Suprapubic skin (tissue), 4 donors: ENCODE data around the gene ADCY5. TPM values are rescaled to one million over a fixed set of nuclear protein-coding genes. Genes with fewer than 3 reads are reported as not detected.

ENCODE experiments used
- DNase-seq, 2 donors: peaks; one replicate each; pipeline ENCODE4 v3.0.0-alpha.2; 2019; ENCODE audit warnings: low spot score in 2 of 2
- H3K27ac ChIP-seq: fragments of 200-600 bp; sonication (generic); one replicate; pipeline ENCODE4 v1.5.1; 2019
- H3K27me3 ChIP-seq: fragments of 200-600 bp; sonication (generic); one replicate; pipeline ENCODE4 v1.5.1; 2019
- H3K36me3 ChIP-seq: fragments of 200-600 bp; sonication (generic); one replicate; pipeline ENCODE4 v1.5.1; 2019
- H3K4me1 ChIP-seq: fragments of 200-600 bp; sonication (generic); one replicate; pipeline ENCODE4 v1.5.1; 2019
- H3K4me3 ChIP-seq: fragments of 200-600 bp; sonication (generic); one replicate; pipeline ENCODE4 v1.5.1; 2019; ENCODE audit warnings: mild to moderate bottlenecking
- H3K9me3 ChIP-seq: fragments of 200-600 bp; sonication (generic); one replicate; pipeline ENCODE4 v1.5.1; 2019
- EP300 ChIP-seq: sonication (generic); formaldehyde crosslinking; IDR thresholded peaks from one replicate; pipeline ENCODE4 v1.6.1; 2017; ENCODE audit warnings: antibody characterized with exemption
- POLR2A ChIP-seq, 2 donors: fragments of 450-650 bp; IDR thresholded peaks; one replicate each; pipeline ENCODE4 v1.6.1; 2017; ENCODE audit warnings: antibody characterized with exemption in 2 of 2, mild to moderate bottlenecking in 2 of 2, moderate library complexity in 2 of 2
- POLR2AphosphoS5 ChIP-seq, 3 donors: sonication (generic); formaldehyde crosslinking; IDR thresholded peaks; one replicate each; pipeline ENCODE4 v1.6.1; 2017; ENCODE audit warnings: antibody characterized with exemption in 3 of 3
- WGBS: methylation state at CpG from one replicate; pipeline ENCODE4 v1.1.5; 2018; 5-methylcytosine and 5-hydroxymethylcytosine counted together
- total RNA-seq, 4 donors: library from RNA; depleted of rRNA; stranded (reverse); fragments of >200 nt; gene quantifications; one replicate each; pipeline ENCODE4 v1.1.0, GENCODE V29; 2016
- TF ChIP-seq, protein P1 (sequence below), 2 donors: fragments of 200-600 bp in 1 of 2; fragments of 450-650 bp in 1 of 2; sonication (generic) in 1 of 2; IDR thresholded peaks; one replicate each; pipeline ENCODE4 v1.5.1; 2016 to 2019; ENCODE audit warnings: antibody characterized with exemption in 2 of 2, mild to moderate bottlenecking in 1 of 2, moderate library complexity in 1 of 2

ADCY5 gene
- total RNA-seq, 4 donors from 2014 or later: 1.4 to 4.9 (median 4.0) TPM

DNA sequence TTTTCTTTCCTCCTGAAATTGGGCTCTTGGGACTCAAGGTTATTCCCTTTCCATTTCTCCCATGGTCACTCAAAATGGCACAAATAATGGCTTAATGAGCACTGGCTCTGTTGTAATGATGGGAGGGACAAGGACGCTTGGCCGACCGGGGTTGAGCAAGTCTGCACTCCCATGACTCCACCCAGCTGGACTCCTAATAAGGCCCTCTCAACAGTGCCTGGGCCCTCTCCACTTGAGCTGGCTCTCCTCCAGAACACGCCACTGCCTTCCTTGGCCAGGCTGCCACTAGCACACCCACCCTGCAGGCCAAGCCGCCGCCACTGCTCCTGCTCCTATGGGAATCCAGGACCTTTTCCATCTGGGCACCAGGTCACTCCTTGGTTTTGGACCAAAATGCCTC lies 42.3 kb downstream of the ADCY5 start:
- Histone ChIP-seq H3K9me3 (no peaks in the 10 kb centered on the region), H3K4me3 (no peak overlapping the region), H3K27ac (no peak overlapping the region), H3K4me1 (no peaks in the 10 kb centered on the region), H3K36me3 (no peaks in the 10 kb centered on the region), H3K27me3 (peaks cover 4% of the 10 kb centered on the region)
- DNase-seq: no peak
- TF ChIP-seq, protein P1, sequence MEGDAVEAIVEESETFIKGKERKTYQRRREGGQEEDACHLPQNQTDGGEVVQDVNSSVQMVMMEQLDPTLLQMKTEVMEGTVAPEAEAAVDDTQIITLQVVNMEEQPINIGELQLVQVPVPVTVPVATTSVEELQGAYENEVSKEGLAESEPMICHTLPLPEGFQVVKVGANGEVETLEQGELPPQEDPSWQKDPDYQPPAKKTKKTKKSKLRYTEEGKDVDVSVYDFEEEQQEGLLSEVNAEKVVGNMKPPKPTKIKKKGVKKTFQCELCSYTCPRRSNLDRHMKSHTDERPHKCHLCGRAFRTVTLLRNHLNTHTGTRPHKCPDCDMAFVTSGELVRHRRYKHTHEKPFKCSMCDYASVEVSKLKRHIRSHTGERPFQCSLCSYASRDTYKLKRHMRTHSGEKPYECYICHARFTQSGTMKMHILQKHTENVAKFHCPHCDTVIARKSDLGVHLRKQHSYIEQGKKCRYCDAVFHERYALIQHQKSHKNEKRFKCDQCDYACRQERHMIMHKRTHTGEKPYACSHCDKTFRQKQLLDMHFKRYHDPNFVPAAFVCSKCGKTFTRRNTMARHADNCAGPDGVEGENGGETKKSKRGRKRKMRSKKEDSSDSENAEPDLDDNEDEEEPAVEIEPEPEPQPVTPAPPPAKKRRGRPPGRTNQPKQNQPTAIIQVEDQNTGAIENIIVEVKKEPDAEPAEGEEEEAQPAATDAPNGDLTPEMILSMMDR (IDR thresholded peaks at IDR 0.05): no peak
- TF ChIP-seq EP300: no peak
- TF ChIP-seq POLR2A (IDR thresholded peaks at IDR 0.05): no peak
- TF ChIP-seq POLR2AphosphoS5 (IDR thresholded peaks at IDR 0.05): no peak
- 83% methylated on average over 4 of the region's 6 CpGs for WGBS

DNA sequence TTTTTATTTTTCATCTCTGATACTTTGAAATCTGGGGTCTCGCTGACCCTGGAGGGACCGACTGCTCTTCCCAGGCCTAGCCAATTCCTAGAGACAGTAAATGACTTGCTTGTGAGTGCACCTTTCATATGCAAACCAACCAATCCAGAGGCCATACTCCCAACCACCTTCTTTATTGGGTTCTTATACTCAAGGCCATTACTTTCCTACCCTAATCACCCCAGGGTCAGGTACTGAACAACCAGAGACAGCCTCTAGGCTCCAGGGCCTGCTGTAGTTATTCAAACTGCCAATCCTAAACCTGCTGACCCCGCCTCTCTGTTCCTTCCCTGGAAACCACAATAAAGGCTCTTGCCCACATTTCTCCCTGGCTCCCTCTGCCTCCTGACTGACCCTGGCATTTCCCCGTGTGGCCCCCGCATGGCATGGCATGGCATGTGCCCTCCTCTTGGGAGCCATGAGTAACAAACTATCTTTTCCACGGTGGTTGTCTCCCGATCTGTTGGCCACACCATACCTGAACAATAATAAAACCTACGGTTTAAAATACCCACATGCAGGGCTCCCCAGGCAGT lies 42.9 kb downstream of the ADCY5 start:
- TF ChIP-seq POLR2A (IDR thresholded peaks at IDR 0.05) (no peak), EP300 (no peak), POLR2AphosphoS5 (IDR thresholded peaks at IDR 0.05) (no peak)
- TF ChIP-seq, protein P1 (IDR thresholded peaks at IDR 0.05): no peak
- H3K4me3 ChIP-seq: no peak overlapping the region
- peaks cover 4% of the 10 kb centered on the region for H3K27me3 ChIP-seq
- no peaks in the 10 kb centered on the region for H3K4me1 ChIP-seq
- no peaks in the 10 kb centered on the region for H3K9me3 ChIP-seq
- 91% methylated on average over 7 of the region's 8 CpGs for WGBS
- no peak for DNase-seq
- H3K36me3 ChIP-seq: no peaks in the 10 kb centered on the region
- no peak overlapping the region for H3K27ac ChIP-seq

DNA sequence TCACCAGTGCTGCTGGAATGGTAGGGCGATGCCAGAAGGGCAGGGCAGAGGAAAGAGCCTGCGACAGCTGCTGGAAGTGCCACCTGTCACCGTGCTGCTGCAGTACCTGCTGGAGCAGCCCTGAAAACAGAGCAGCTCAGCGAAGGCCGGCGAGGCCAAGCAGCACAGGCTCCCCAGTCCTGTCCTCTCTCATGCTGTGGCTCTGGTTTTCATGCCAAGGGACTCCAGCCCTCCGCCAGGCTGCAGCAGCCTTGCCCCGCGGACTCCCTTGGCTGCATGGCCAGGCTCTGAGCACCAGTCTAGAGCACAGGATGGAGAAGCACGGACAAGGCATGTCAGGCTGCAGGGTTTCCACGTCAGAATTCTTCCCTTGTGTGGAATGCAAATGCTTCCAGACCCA lies 43.9 kb downstream of the ADCY5 start:
- H3K4me3 ChIP-seq: no peak overlapping the region
- DNase-seq: no peak
- H3K27ac ChIP-seq: no peak overlapping the region
- no peaks in the 10 kb centered on the region for H3K4me1 ChIP-seq
- TF ChIP-seq POLR2A (IDR thresholded peaks at IDR 0.05): no peak
- TF ChIP-seq, protein P1 (IDR thresholded peaks at IDR 0.05): no peak
- no peak for TF ChIP-seq EP300
- TF ChIP-seq POLR2AphosphoS5 (IDR thresholded peaks at IDR 0.05): no peak
- peaks cover 4% of the 10 kb centered on the region for H3K27me3 ChIP-seq
- H3K9me3 ChIP-seq: no peaks in the 10 kb centered on the region
- WGBS: 53% methylated on average over 2 of the region's 11 CpGs
- no peaks in the 10 kb centered on the region for H3K36me3 ChIP-seq

DNA sequence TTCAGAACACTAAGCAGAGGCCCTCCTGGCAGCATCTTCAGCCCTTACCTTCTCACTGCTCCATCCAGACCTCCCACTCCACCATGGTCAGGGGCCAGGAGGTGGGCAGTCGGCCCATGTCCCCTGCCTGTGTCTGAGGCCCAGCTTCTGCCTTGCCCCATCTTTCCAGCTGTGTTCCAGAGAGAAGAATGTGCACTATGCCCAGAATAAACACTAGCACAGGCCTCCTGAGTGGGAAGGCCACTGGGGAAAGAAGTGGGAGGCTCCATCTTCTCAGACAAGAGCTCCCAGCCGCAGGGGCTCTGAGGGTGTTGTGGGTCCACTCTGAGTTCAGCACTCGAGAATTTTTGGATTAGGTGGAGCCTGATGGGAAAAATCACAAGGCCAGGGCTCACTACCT lies 44.5 kb downstream of the ADCY5 start:
- no peak overlapping the region for H3K27ac ChIP-seq
- 96% methylated on average over 3 of the region's 3 CpGs for WGBS
- H3K4me1 ChIP-seq: no peaks in the 10 kb centered on the region

DNA sequence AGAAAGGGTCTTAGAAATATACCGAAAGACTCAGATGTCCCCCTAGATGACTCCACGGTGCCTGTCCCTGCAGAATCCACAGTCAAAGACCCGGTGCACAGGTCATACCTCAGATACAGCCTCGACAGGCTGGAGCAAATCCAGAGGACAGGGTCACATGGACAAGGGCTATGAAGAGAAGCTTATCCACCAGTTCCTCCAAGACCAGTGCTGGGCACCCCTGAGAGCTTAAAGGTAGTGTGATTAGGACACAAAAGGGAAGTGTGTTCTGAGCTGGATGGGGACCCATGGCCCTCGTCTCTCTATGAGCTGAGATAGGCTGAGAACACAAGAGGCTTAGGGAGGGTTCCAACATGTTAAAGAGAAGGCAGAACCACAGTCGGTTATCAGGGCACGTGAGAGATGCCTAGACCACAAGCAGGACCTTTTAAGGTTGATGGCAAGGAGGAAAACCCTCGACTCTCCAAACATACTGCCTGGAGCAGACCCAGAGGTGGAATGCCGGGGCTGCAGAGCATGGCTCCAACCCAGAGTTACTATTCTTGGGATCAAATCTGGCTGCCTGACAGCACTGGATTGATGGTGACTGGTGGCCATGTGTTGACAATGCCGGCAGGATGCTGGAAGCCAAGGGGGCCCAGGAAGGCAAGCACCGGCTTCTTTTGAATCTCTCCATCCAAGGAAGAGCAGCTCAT lies 46.9 kb downstream of the ADCY5 start:
- Histone ChIP-seq H3K9me3 (no peaks in the 10 kb centered on the region), H3K4me3 (no peak overlapping the region), H3K27ac (no peak overlapping the region), H3K4me1 (no peaks in the 10 kb centered on the region), H3K27me3 (peaks cover 8% of the 10 kb centered on the region), H3K36me3 (no peaks in the 10 kb centered on the region)
- WGBS: 76% methylated on average over 11 of the region's 11 CpGs
- TF ChIP-seq, protein P1 (IDR thresholded peaks at IDR 0.05): no peak
- TF ChIP-seq POLR2AphosphoS5 (IDR thresholded peaks at IDR 0.05) (no peak), POLR2A (IDR thresholded peaks at IDR 0.05) (no peak), EP300 (no peak)
- no peak for DNase-seq

More for the DNA sequence above, 44.5 kb downstream of the ADCY5 start:
- H3K27me3 ChIP-seq: peaks cover 4% of the 10 kb centered on the region
- H3K4me3 ChIP-seq: no peak overlapping the region
- no peaks in the 10 kb centered on the region for H3K9me3 ChIP-seq
- no peak for DNase-seq
- H3K36me3 ChIP-seq: no peaks in the 10 kb centered on the region
- TF ChIP-seq EP300: no peak
- no peak for TF ChIP-seq POLR2A (IDR thresholded peaks at IDR 0.05)
- TF ChIP-seq, protein P1 (IDR thresholded peaks at IDR 0.05): no peak
- TF ChIP-seq POLR2AphosphoS5 (IDR thresholded peaks at IDR 0.05): no peak
